Measurements from ENCODE around the gene AREL1. TPM values are rescaled to one million over a fixed set of nuclear protein-coding genes. Genes with fewer than 3 reads are reported as not detected.

Gene AREL1
- total and polyA plus RNA-seq, 2 experiments from 2014 or later = 12.9 to 25.6 TPM

- Histone ChIP-seq H3K79me2 (ENCODE audit: insufficient read depth) (no peaks in the 10 kb centered on the region), H3K9me3 (ENCODE audit: low read depth) (no peaks in the 10 kb centered on the region), H4K20me1 (ENCODE audit: insufficient read depth) (no peaks in the 10 kb centered on the region), H3F3A (ENCODE audit: insufficient read depth) (no peaks in the 10 kb centered on the region), H3K9me2 (ENCODE audit: insufficient read depth) (no peaks in the 10 kb centered on the region), H3K4me1 (ENCODE audit: insufficient read depth) (peaks cover 14% of the 10 kb centered on the region), H2AFZ (no peak overlapping the region), H3K4me3 (no peak overlapping the region), H3K27ac (no peak overlapping the region), H3K36me3 (ENCODE audit: low read depth) (no peaks in the 10 kb centered on the region), H3K4me2 (ENCODE audit: unreplicated experiment) (no peak overlapping the region), H3K9ac (no peak overlapping the region), H3K27me3 (replicated peaks; ENCODE audit: insufficient read depth) (no peaks in the 10 kb centered on the region)
- no peak for DNase-seq
- TF ChIP-seq EZH2 (IDR thresholded peaks at IDR 0.05; ENCODE audit: insufficient read depth, poor library complexity, severe bottlenecking) = no peak
- no peak for TF ChIP-seq EZH2phosphoT487 (IDR thresholded peaks at IDR 0.05; ENCODE audit: insufficient read depth, low read depth)
- 72 to 80% methylated on average over 15 of the region's 15 CpGs for WGBS, 2 experiments (ENCODE audit: low coverage in 1 of 2, low lambda C conversion rate in 2 of 2, missing lambda C conversion rate in 2 of 2)
- in situ Hi-C loops (cut with MboI) = no loop called here
Measured at GRCh38 chr14:74630881-74631690, 81.8 kb downstream of the AREL1 start.

GRCh38 chr14:74628418-74628817 is 84.5 kb downstream of the AREL1 start:
- H3K36me3 ChIP-seq (ENCODE audit: low read depth) = no peaks in the 10 kb centered on the region
- TF ChIP-seq EZH2phosphoT487 (IDR thresholded peaks at IDR 0.05; ENCODE audit: insufficient read depth, low read depth) (no peak), EZH2 (IDR thresholded peaks at IDR 0.05; ENCODE audit: insufficient read depth, poor library complexity, severe bottlenecking) (no peak)
- no peak overlapping the region for H2AFZ ChIP-seq
- in situ Hi-C loops (cut with MboI) = no loop called here
- H3K4me2 ChIP-seq (ENCODE audit: unreplicated experiment) = no peak overlapping the region
- H3K4me3 ChIP-seq = no peak overlapping the region
- no peak for DNase-seq
- H3K9me3 ChIP-seq (ENCODE audit: low read depth) = no peaks in the 10 kb centered on the region
- H3K27me3 ChIP-seq (replicated peaks; ENCODE audit: insufficient read depth) = no peaks in the 10 kb centered on the region
- 94 to 95% methylated on average over 5 of the region's 5 CpGs for WGBS, 2 experiments (ENCODE audit: low coverage in 1 of 2, low lambda C conversion rate in 2 of 2, missing lambda C conversion rate in 2 of 2)
- H3K79me2 ChIP-seq (ENCODE audit: insufficient read depth) = no peaks in the 10 kb centered on the region
- no peaks in the 10 kb centered on the region for H3K4me1 ChIP-seq (ENCODE audit: insufficient read depth)
- no peak overlapping the region for H3K9ac ChIP-seq
- no peak overlapping the region for H3K27ac ChIP-seq
- H4K20me1 ChIP-seq (ENCODE audit: insufficient read depth) = no peaks in the 10 kb centered on the region
- H3F3A ChIP-seq (ENCODE audit: insufficient read depth) = no peaks in the 10 kb centered on the region
- H3K9me2 ChIP-seq (ENCODE audit: insufficient read depth) = no peaks in the 10 kb centered on the region

GRCh38 chr14:74627076-74627475 is 85.8 kb downstream of the AREL1 start:
- DNase-seq = no peak

GRCh38 chr14:74622257-74622656 is 90.6 kb downstream of the AREL1 start:
- no peak overlapping the region for H3K27ac ChIP-seq
- 86 to 91% methylated on average over 5 of the region's 5 CpGs for WGBS, 2 experiments (ENCODE audit: low coverage in 1 of 2, low lambda C conversion rate in 2 of 2, missing lambda C conversion rate in 2 of 2)
- H3K9me2 ChIP-seq (ENCODE audit: insufficient read depth) = no peaks in the 10 kb centered on the region
- no peak overlapping the region for H2AFZ ChIP-seq
- H3K36me3 ChIP-seq (ENCODE audit: low read depth) = no peaks in the 10 kb centered on the region
- no peaks in the 10 kb centered on the region for H3K9me3 ChIP-seq (ENCODE audit: low read depth)
- no peak for DNase-seq
- no peaks in the 10 kb centered on the region for H4K20me1 ChIP-seq (ENCODE audit: insufficient read depth)
- no peaks in the 10 kb centered on the region for H3K27me3 ChIP-seq (replicated peaks; ENCODE audit: insufficient read depth)
- no peaks in the 10 kb centered on the region for H3K79me2 ChIP-seq (ENCODE audit: insufficient read depth)
- no peak overlapping the region for H3K9ac ChIP-seq
- no peak overlapping the region for H3K4me2 ChIP-seq (ENCODE audit: unreplicated experiment)
- peaks cover 37% of the 10 kb centered on the region for H3K4me1 ChIP-seq (ENCODE audit: insufficient read depth)
- in situ Hi-C loops (cut with MboI) = no loop called here
- H3K4me3 ChIP-seq = no peak overlapping the region
- H3F3A ChIP-seq (ENCODE audit: insufficient read depth) = peaks cover 39% of the 10 kb centered on the region
- no peak for TF ChIP-seq EZH2phosphoT487 (IDR thresholded peaks at IDR 0.05; ENCODE audit: insufficient read depth, low read depth)
- TF ChIP-seq EZH2 (IDR thresholded peaks at IDR 0.05; ENCODE audit: insufficient read depth, poor library complexity, severe bottlenecking) = no peak

More at GRCh38 chr14:74627076-74627475, 85.8 kb downstream of the AREL1 start:
- no peaks in the 10 kb centered on the region for H3K27me3 ChIP-seq (replicated peaks; ENCODE audit: insufficient read depth)
- H2AFZ ChIP-seq = no peak overlapping the region
- 75 to 78% methylated on average over 8 of the region's 8 CpGs for WGBS, 2 experiments (ENCODE audit: low coverage in 1 of 2, low lambda C conversion rate in 2 of 2, missing lambda C conversion rate in 2 of 2)
- H3K36me3 ChIP-seq (ENCODE audit: low read depth) = no peaks in the 10 kb centered on the region
- no peak overlapping the region for H3K9ac ChIP-seq
- no peak overlapping the region for H3K27ac ChIP-seq
- no peaks in the 10 kb centered on the region for H3K9me3 ChIP-seq (ENCODE audit: low read depth)
- H4K20me1 ChIP-seq (ENCODE audit: insufficient read depth) = no peaks in the 10 kb centered on the region
- H3K9me2 ChIP-seq (ENCODE audit: insufficient read depth) = no peaks in the 10 kb centered on the region
- H3K79me2 ChIP-seq (ENCODE audit: insufficient read depth) = no peaks in the 10 kb centered on the region
- no peak for TF ChIP-seq EZH2phosphoT487 (IDR thresholded peaks at IDR 0.05; ENCODE audit: insufficient read depth, low read depth)
- TF ChIP-seq EZH2 (IDR thresholded peaks at IDR 0.05; ENCODE audit: insufficient read depth, poor library complexity, severe bottlenecking) = no peak
- in situ Hi-C loops (cut with MboI) = no loop called here
- H3K4me3 ChIP-seq = no peak overlapping the region
- H3F3A ChIP-seq (ENCODE audit: insufficient read depth) = no peaks in the 10 kb centered on the region
- no peak overlapping the region for H3K4me2 ChIP-seq (ENCODE audit: unreplicated experiment)
- no peaks in the 10 kb centered on the region for H3K4me1 ChIP-seq (ENCODE audit: insufficient read depth)
